ENCODE results near the gene IL36G.

DNA sequence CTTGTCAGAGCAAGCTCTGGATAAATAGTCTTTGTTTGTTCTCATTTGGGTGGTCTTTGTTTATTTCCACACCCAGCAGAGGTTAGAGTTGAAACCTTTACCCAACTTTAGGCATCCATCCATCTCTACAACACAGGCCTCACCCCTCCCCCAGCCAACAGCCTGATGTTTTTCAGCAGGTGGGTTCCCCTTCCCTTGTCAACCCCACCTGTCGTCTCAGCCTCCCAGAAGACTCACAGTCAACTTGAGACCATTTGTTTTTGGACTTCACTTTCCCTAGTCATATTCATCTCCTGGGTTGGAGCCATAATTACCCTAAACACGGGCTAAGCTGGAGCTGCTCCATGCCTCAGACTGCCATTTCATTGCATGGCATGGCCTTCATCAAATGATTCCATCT is 31.7 kb upstream of the IL36G start:
- TF ChIP-seq, protein P1, sequence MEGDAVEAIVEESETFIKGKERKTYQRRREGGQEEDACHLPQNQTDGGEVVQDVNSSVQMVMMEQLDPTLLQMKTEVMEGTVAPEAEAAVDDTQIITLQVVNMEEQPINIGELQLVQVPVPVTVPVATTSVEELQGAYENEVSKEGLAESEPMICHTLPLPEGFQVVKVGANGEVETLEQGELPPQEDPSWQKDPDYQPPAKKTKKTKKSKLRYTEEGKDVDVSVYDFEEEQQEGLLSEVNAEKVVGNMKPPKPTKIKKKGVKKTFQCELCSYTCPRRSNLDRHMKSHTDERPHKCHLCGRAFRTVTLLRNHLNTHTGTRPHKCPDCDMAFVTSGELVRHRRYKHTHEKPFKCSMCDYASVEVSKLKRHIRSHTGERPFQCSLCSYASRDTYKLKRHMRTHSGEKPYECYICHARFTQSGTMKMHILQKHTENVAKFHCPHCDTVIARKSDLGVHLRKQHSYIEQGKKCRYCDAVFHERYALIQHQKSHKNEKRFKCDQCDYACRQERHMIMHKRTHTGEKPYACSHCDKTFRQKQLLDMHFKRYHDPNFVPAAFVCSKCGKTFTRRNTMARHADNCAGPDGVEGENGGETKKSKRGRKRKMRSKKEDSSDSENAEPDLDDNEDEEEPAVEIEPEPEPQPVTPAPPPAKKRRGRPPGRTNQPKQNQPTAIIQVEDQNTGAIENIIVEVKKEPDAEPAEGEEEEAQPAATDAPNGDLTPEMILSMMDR (IDR thresholded peaks at IDR 0.05 in 8 of 11, conservative IDR thresholded peaks at IDR 0.05 in 3 of 11) = no peak
- no peak for TF ChIP-seq POLR2A (IDR thresholded peaks at IDR 0.05)

All from spleen (tissue), 7 donors.